H9 (cell line): ENCODE data around the gene CYCS. TPM values are rescaled to one million over a fixed set of nuclear protein-coding genes. Genes with fewer than 3 reads are reported as not detected.

Source experiments
- DNase-seq: peaks from one replicate; pipeline ENCODE4 v3.0.0-alpha.2; 2017
- H2AFZ ChIP-seq: one replicate; pipeline ENCODE4 v1.6.1; 2013; ENCODE audit warnings: mild to moderate bottlenecking, low read length, control low read depth, moderate library complexity
- H2AK5ac ChIP-seq: 2 replicates; pipeline ENCODE4 v1.6.1; 2013; ENCODE audit warnings: low read length, control low read depth, mixed read lengths; ENCODE audit not compliant: insufficient read length
- H2BK120ac ChIP-seq: one replicate; pipeline ENCODE4 v1.6.1; 2013; ENCODE audit warnings: low read depth, mild to moderate bottlenecking, low read length, control low read depth, inconsistent platforms; ENCODE audit not compliant: poor library complexity, severe bottlenecking
- H2BK12ac ChIP-seq: 2 replicates; pipeline ENCODE4 v1.6.1; 2013; ENCODE audit warnings: low read length, control low read depth, mixed read lengths, low read depth; ENCODE audit not compliant: insufficient read length
- H2BK15ac ChIP-seq: 2 replicates; pipeline ENCODE4 v1.6.1; 2013; ENCODE audit warnings: low read depth, low read length, control low read depth
- H2BK20ac ChIP-seq: one replicate; pipeline ENCODE4 v1.6.1; 2013; ENCODE audit warnings: low read depth, mild to moderate bottlenecking, low read length, control low read depth, inconsistent platforms; ENCODE audit not compliant: poor library complexity, severe bottlenecking
- H2BK5ac ChIP-seq: 2 replicates; pipeline ENCODE4 v1.6.1; 2013; ENCODE audit warnings: low read length, control low read depth, mixed read lengths; ENCODE audit not compliant: insufficient read length
- H3K14ac ChIP-seq: 2 replicates; pipeline ENCODE4 v1.6.1; 2013; ENCODE audit warnings: low read length, control low read depth; ENCODE audit not compliant: insufficient read depth
- H3K18ac ChIP-seq: 2 replicates; pipeline ENCODE4 v1.6.1; 2013; ENCODE audit warnings: low read depth, mild to moderate bottlenecking, mixed read lengths, low read length, control low read depth; ENCODE audit not compliant: insufficient read length
- H3K23ac ChIP-seq: 2 replicates; pipeline ENCODE4 v1.6.1; 2013; ENCODE audit warnings: low read length, control low read depth, mixed read lengths, low read depth; ENCODE audit not compliant: insufficient read length
- H3K23me2 ChIP-seq: 2 replicates; pipeline ENCODE4 v1.6.1; 2013; ENCODE audit warnings: low read depth, mild to moderate bottlenecking, mixed read lengths, low read length, control low read depth; ENCODE audit not compliant: insufficient read length, poor library complexity, severe bottlenecking
- H3K27ac ChIP-seq: 2 replicates; pipeline ENCODE4 v1.5.1; 2013; ENCODE audit warnings: low read length, control low read depth, mixed read lengths, low read depth; ENCODE audit not compliant: insufficient read length
- H3K27me3 ChIP-seq: 2 replicates; pipeline ENCODE4 v1.6.1; 2013; ENCODE audit warnings: low read length, control low read depth, inconsistent platforms; ENCODE audit not compliant: insufficient read depth
- H3K4ac ChIP-seq: 2 replicates; pipeline ENCODE4 v1.6.1; 2013; ENCODE audit warnings: low read depth, mild to moderate bottlenecking, control low read depth, inconsistent platforms, low read length, moderate library complexity
- H3K4me1 ChIP-seq: 2 replicates; pipeline ENCODE4 v1.6.1; 2013; ENCODE audit warnings: low read length, control low read depth, inconsistent platforms; ENCODE audit not compliant: insufficient read depth
- H3K4me2 ChIP-seq: 2 replicates; pipeline ENCODE4 v1.6.1; 2013; ENCODE audit warnings: low read length, control low read depth, mixed read lengths; ENCODE audit not compliant: insufficient read length, insufficient read depth
- H3K56ac ChIP-seq: 2 replicates; pipeline ENCODE4 v1.6.1; 2013; ENCODE audit warnings: low read depth, mild to moderate bottlenecking, mixed read lengths, low read length, control low read depth; ENCODE audit not compliant: insufficient read length
- H3K79me1 ChIP-seq: 2 replicates; pipeline ENCODE4 v1.6.1; 2013; ENCODE audit warnings: low read depth, mild to moderate bottlenecking, moderate library complexity, low read length, control low read depth, inconsistent platforms; ENCODE audit not compliant: insufficient read depth, poor library complexity, severe bottlenecking
- H3K79me2 ChIP-seq: 2 replicates; pipeline ENCODE4 v1.6.1; 2013; ENCODE audit warnings: low read length, control low read depth, inconsistent platforms; ENCODE audit not compliant: insufficient read depth
- H3K9ac ChIP-seq: 2 replicates; pipeline ENCODE4 v1.6.1; 2013; ENCODE audit warnings: low read length, control low read depth, mixed read lengths; ENCODE audit not compliant: insufficient read length; ENCODE audit errors: extremely low read depth
- H3K9me3 ChIP-seq: one replicate; pipeline ENCODE4 v1.6.1; 2013; ENCODE audit warnings: low read depth, low read length, inconsistent platforms; ENCODE audit not compliant: control insufficient read depth
- H3T11ph ChIP-seq: one replicate; pipeline ENCODE4 v1.6.1; 2013; ENCODE audit warnings: mild to moderate bottlenecking, low read length, control low read depth, inconsistent platforms
- H4K20me1 ChIP-seq: one replicate; pipeline ENCODE4 v1.6.1; 2013; ENCODE audit not compliant: control insufficient read depth, insufficient read length, insufficient read depth
- H4K5ac ChIP-seq: 2 replicates; pipeline ENCODE4 v1.6.1; 2013; ENCODE audit warnings: low read depth, mild to moderate bottlenecking, mixed read lengths, low read length, control low read depth; ENCODE audit not compliant: insufficient read length
- H4K8ac ChIP-seq: replicated peaks from 2 replicates; pipeline ENCODE4 v1.6.1; 2013; ENCODE audit warnings: low read length, control low read depth, mixed read lengths, low read depth; ENCODE audit not compliant: insufficient read length
- H4K91ac ChIP-seq: 2 replicates; pipeline ENCODE4 v1.6.1; 2013; ENCODE audit warnings: low read depth, mild to moderate bottlenecking, moderate library complexity, mixed read lengths, low read length, control low read depth; ENCODE audit not compliant: insufficient read length
- H3K27ac Mint-ChIP-seq, 3 experiments: 2 replicates in 2 of 3; 3 replicates in 1 of 3; pipeline ENCODE4 v1.8.0; 2020 to 2021; ENCODE audit warnings: mixed read lengths in 3 of 3, mild to moderate bottlenecking in 1 of 3, moderate library complexity in 1 of 3
- H3K27me3 Mint-ChIP-seq: 2 replicates; pipeline ENCODE4 v1.8.0; 2021; ENCODE audit warnings: low read depth, mild to moderate bottlenecking, moderate library complexity, mixed read lengths
- H3K36me3 Mint-ChIP-seq, 3 experiments: 2 replicates in 2 of 3; 3 replicates in 1 of 3; pipeline ENCODE4 v1.8.0; 2020 to 2021; ENCODE audit warnings: low read depth in 3 of 3, mixed read lengths in 3 of 3; ENCODE audit not compliant: insufficient read depth in 1 of 3
- H3K4me1 Mint-ChIP-seq, 2 experiments: 2 replicates each; pipeline ENCODE4 v1.8.0; 2020; ENCODE audit warnings: mixed read lengths in 2 of 2
- H3K4me3 Mint-ChIP-seq, 2 experiments: 2 replicates in 1 of 2; 3 replicates in 1 of 2; pipeline ENCODE4 v1.8.0; 2020 to 2021; ENCODE audit warnings: mild to moderate bottlenecking in 2 of 2, mixed read lengths in 2 of 2, moderate library complexity in 1 of 2
- H3K9me3 Mint-ChIP-seq, 2 experiments: 2 replicates in 1 of 2; 3 replicates in 1 of 2; pipeline ENCODE4 v1.8.0; 2020; ENCODE audit warnings: mild to moderate bottlenecking in 2 of 2, mixed read lengths in 2 of 2, moderate library complexity in 1 of 2
- WGBS: extraction: QIAGEN DNeasy Blood & Tissue Kit; methylation state at CpG from one replicate; pipeline ENCODE4 v1.1.7; 2013; ENCODE audit warnings: missing lambda C conversion rate, low lambda C conversion rate, mixed read lengths; ENCODE audit not compliant: insufficient read length; ENCODE audit errors: extremely low coverage; 5-methylcytosine and 5-hydroxymethylcytosine counted together
- total RNA-seq: library from RNA; stranded (reverse); gene quantifications from 2 replicates; pipeline ENCODE4 v1.2.1, GENCODE V29; 2021
- TF ChIP-seq, protein P1 (sequence below): fragments of 200-600 bp; sonication (generic); conservative IDR thresholded peaks from 3 replicates; pipeline ENCODE4 v1.8.0; 2021; ENCODE audit warnings: antibody characterized with exemption, mild to moderate bottlenecking

CYCS gene
- total RNA-seq, 1 experiment from 2014 or later, result 209 TPM

DNA sequence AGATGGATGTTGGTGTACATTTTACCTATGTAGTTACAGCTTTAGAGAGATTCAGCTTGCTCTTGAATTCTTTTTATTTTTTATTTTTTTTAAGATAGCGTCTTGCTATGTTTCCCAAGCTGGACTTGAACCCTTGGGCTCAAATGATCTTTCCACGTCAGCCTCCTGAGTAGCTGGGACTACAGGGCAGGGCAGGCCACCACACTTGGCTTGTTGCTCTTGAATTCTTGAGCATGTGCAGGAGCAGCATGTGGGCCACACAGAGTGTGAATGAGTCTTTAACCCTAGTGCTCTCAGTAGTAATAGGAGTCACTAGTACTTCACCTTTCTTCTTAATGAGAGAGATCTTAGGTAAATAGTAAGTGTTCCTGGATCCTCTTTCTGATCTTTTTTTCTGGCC, 26.7 kb upstream of the CYCS start:
- H3K27ac Mint-ChIP-seq, result no peak overlapping the region

More for the DNA sequence above, 26.7 kb upstream of the CYCS start:
- Histone ChIP-seq H4K5ac (no peak overlapping the region), H4K91ac (no peak overlapping the region), H4K8ac (no peak overlapping the region), H3K56ac (no peak overlapping the region), H2BK15ac (no peak overlapping the region), H3K27ac (no peak overlapping the region), H3K14ac (no peak overlapping the region), H3K9me3 (no peaks in the 10 kb centered on the region), H3K27me3 (no peaks in the 10 kb centered on the region), H3T11ph (no peak overlapping the region), H3K18ac (no peak overlapping the region), H4K20me1 (no peaks in the 10 kb centered on the region), H2BK20ac (no peak overlapping the region), H2AK5ac (no peak overlapping the region), H3K4me2 (no peak overlapping the region), H3K79me2 (no peaks in the 10 kb centered on the region), H3K79me1 (no peaks in the 10 kb centered on the region), H3K23ac (no peak overlapping the region), H3K23me2 (no peaks in the 10 kb centered on the region), H2BK5ac (no peak overlapping the region), H3K4me1 (no peaks in the 10 kb centered on the region), H2BK120ac (no peak overlapping the region), H2BK12ac (no peak overlapping the region), H3K9ac (no peak overlapping the region), H3K4ac (no peak overlapping the region), H2AFZ (no peak overlapping the region)
- no peaks in the 10 kb centered on the region for H3K9me3 Mint-ChIP-seq
- H3K36me3 Mint-ChIP-seq, result no peaks in the 10 kb centered on the region
- H3K27me3 Mint-ChIP-seq, result peaks cover 2% of the 10 kb centered on the region; the same call in 1 of the 2 replicates
- no peak overlapping the region for H3K4me3 Mint-ChIP-seq
- no CpG with 5 or more reads among the region's 2 CpGs for WGBS
- no peak for DNase-seq
- TF ChIP-seq, protein P1, sequence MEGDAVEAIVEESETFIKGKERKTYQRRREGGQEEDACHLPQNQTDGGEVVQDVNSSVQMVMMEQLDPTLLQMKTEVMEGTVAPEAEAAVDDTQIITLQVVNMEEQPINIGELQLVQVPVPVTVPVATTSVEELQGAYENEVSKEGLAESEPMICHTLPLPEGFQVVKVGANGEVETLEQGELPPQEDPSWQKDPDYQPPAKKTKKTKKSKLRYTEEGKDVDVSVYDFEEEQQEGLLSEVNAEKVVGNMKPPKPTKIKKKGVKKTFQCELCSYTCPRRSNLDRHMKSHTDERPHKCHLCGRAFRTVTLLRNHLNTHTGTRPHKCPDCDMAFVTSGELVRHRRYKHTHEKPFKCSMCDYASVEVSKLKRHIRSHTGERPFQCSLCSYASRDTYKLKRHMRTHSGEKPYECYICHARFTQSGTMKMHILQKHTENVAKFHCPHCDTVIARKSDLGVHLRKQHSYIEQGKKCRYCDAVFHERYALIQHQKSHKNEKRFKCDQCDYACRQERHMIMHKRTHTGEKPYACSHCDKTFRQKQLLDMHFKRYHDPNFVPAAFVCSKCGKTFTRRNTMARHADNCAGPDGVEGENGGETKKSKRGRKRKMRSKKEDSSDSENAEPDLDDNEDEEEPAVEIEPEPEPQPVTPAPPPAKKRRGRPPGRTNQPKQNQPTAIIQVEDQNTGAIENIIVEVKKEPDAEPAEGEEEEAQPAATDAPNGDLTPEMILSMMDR, result no peak
- peaks cover 19% of the 10 kb centered on the region in 2 experiments for H3K4me1 Mint-ChIP-seq
